ENCODE results near the gene FAF1.

DNA sequence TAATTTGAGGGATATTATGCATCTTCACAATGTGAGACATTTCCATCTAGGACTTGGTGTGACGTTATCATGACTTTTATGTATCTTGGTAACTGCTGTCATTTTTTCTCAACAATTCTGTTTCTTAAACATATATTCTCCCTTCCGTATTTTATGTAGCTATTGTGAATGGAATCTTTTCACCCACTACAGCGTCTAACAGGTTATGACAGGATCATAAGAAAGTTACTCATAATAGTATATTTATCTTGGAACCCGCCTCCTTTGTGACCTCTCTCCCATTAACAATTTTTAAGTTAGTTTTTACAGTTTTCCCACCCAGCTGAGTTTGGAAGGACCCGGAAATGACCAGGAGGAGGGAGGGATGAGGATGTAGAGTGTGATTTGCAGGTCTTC is 530.1 kb downstream of the FAF1 start:
- TF ChIP-seq CTCF (IDR thresholded peaks at IDR 0.05) (no peak), POLR2A (IDR thresholded peaks at IDR 0.05) (no peak)

All from esophagus squamous epithelium (tissue), 4 donors.